OCI-LY1 (cell line): ENCODE data around the gene HOXB7.

ENCODE experiments used
- EZH2 ChIP-seq: fragments of 200-600 bp; sonication (generic), shearing (Covaris generic); IDR thresholded peaks from 2 replicates; pipeline ENCODE4 v1.8.0; 2017; ENCODE audit warnings: borderline replicate concordance, mixed run types, mild to moderate bottlenecking, antibody characterized with exemption, low read length, moderate library complexity, mixed read lengths
- TF ChIP-seq, protein P1 (sequence below): fragments of 200-600 bp; sonication (generic), shearing (Covaris generic); IDR thresholded peaks from 2 replicates; pipeline ENCODE4 v1.5.1; 2017; ENCODE audit warnings: mild to moderate bottlenecking, antibody characterized with exemption, low read length, moderate library complexity, mixed read lengths

DNA sequence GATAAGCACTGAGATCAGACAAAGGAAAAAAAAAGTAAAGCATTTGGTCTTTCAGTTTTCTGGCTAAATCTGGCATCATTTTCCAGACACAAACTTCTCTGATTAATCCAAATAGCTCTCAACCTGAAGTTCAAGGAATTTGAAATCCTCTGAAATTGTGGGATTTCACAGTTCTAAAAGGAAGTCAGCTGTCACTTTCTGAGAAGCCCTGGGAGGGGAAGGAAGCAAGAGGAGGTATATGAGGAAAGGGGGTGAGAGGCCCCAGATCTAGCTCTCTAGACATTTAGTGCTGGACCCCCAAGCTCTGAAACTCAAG, 32.8 kb upstream of the HOXB7 start:
- TF ChIP-seq, protein P1, sequence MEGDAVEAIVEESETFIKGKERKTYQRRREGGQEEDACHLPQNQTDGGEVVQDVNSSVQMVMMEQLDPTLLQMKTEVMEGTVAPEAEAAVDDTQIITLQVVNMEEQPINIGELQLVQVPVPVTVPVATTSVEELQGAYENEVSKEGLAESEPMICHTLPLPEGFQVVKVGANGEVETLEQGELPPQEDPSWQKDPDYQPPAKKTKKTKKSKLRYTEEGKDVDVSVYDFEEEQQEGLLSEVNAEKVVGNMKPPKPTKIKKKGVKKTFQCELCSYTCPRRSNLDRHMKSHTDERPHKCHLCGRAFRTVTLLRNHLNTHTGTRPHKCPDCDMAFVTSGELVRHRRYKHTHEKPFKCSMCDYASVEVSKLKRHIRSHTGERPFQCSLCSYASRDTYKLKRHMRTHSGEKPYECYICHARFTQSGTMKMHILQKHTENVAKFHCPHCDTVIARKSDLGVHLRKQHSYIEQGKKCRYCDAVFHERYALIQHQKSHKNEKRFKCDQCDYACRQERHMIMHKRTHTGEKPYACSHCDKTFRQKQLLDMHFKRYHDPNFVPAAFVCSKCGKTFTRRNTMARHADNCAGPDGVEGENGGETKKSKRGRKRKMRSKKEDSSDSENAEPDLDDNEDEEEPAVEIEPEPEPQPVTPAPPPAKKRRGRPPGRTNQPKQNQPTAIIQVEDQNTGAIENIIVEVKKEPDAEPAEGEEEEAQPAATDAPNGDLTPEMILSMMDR = no peak
- no peak for TF ChIP-seq EZH2
